Measurements from ENCODE around the gene SLC38A11.

DNA sequence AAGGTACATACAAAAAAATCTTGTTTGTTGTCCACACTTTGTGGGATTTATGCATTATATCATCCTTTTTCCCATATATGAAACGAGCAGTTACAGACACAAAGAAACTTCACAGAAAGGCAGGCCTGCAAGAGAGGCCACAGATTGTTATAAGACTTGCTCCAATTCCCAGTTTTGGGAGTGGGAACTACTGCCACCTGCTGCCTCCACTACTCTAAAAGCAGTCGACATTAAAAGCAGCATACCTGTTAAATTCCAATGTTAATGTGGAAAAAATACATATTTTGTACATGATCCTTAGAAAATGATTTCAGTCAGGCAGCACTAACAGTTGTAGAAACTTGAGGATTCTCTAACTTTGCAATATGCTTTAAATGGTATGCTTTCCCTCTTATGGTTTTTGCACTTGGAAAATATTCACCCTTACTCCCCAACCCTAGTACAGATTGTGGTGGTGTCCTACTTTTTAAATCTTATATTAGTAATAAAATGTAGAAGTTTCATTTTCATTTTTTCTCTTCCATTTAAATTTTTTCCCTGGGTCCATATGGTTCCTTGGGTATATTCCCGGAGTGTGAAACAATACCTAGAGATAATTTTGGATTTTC lies 37.9 kb downstream of the SLC38A11 start:
- no peak for TF ChIP-seq TAF1 (IDR thresholded peaks at IDR 0.05; ENCODE audit: borderline replicate concordance, low read depth, low read length)
- TF ChIP-seq, protein P1, sequence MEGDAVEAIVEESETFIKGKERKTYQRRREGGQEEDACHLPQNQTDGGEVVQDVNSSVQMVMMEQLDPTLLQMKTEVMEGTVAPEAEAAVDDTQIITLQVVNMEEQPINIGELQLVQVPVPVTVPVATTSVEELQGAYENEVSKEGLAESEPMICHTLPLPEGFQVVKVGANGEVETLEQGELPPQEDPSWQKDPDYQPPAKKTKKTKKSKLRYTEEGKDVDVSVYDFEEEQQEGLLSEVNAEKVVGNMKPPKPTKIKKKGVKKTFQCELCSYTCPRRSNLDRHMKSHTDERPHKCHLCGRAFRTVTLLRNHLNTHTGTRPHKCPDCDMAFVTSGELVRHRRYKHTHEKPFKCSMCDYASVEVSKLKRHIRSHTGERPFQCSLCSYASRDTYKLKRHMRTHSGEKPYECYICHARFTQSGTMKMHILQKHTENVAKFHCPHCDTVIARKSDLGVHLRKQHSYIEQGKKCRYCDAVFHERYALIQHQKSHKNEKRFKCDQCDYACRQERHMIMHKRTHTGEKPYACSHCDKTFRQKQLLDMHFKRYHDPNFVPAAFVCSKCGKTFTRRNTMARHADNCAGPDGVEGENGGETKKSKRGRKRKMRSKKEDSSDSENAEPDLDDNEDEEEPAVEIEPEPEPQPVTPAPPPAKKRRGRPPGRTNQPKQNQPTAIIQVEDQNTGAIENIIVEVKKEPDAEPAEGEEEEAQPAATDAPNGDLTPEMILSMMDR (IDR thresholded peaks at IDR 0.05): peak; percentile 59
- no peak for TF ChIP-seq NFIC (IDR thresholded peaks at IDR 0.05; ENCODE audit: borderline replicate concordance)
- TF ChIP-seq, protein P2, sequence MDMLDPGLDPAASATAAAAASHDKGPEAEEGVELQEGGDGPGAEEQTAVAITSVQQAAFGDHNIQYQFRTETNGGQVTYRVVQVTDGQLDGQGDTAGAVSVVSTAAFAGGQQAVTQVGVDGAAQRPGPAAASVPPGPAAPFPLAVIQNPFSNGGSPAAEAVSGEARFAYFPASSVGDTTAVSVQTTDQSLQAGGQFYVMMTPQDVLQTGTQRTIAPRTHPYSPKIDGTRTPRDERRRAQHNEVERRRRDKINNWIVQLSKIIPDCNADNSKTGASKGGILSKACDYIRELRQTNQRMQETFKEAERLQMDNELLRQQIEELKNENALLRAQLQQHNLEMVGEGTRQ (IDR thresholded peaks at IDR 0.05; ENCODE audit: borderline replicate concordance, low read depth, low read length): no peak
- no peak for TF ChIP-seq NRF1 (IDR thresholded peaks at IDR 0.05; ENCODE audit: low read depth, low read length)
- TF ChIP-seq POLR2AphosphoS5 (IDR thresholded peaks at IDR 0.05; ENCODE audit: low read depth, low read length): no peak

Data from SK-N-SH (cell line).